Measurements from ENCODE around the gene ADGRF5. TPM values are rescaled to one million over a fixed set of nuclear protein-coding genes. Genes with fewer than 3 reads are reported as not detected.

Gene ADGRF5
- total and polyA plus RNA-seq, 10 of the 15 experiments (the other 5 are each of a cell fraction or from before 2014, with no cell fraction given), result 0.01 to 0.13 TPM; not detected in 8

GRCh38 chr6:46903175-46903574 is 18.6 kb downstream of the ADGRF5 start (continued):
- TF ChIP-seq CUX1 (IDR thresholded peaks at IDR 0.05; ENCODE audit: insufficient replicate concordance, low read depth, low read length), result no peak

- no peak overlapping the region for H3K4me3 ChIP-seq
- no peak for ATAC-seq
- FAIRE-seq, result no peak
- no TSS peak for BruUV-seq (replicated peaks)
- H3K4me1 ChIP-seq (ENCODE audit: control insufficient read depth, insufficient read depth, low read length), result no peaks in the 10 kb centered on the region
- SMC1A ChIA-PET (ENCODE audit: uncharacterized antibody, unreplicated experiment), result interaction anchor here (0.6 kb wide), 1 partner anchor 948 kb away, joined by 3 read pairs; no protein-coding TSS in a partner anchor
- H3K27ac ChIP-seq (ENCODE audit: control insufficient read depth, insufficient read depth), result no peak overlapping the region
- H3K36me3 ChIP-seq (ENCODE audit: control insufficient read depth in 2 of 2, insufficient read depth in 2 of 2, low read length in 1 of 2), result no peaks in the 10 kb centered on the region
- no peaks in the 10 kb centered on the region; a peak in 2 of 4 replicates for H3K27me3 ChIP-seq (replicated peaks in 1 of 2; ENCODE audit: control insufficient read depth in 2 of 2, insufficient read depth in 2 of 2, low read length in 1 of 2)
- in situ Hi-C loops (cut with MboI), result no loop called here
- CTCF ChIA-PET, result no interaction called here
- H3K79me2 ChIP-seq (ENCODE audit: control insufficient read depth, insufficient read depth, low read length), result no peaks in the 10 kb centered on the region
- H3K9ac ChIP-seq (ENCODE audit: control insufficient read depth, insufficient read depth, low read length), result no peak overlapping the region
- H3K4me2 ChIP-seq (ENCODE audit: control insufficient read depth, insufficient read depth), result no peak overlapping the region
- intact Hi-C loops (cut with micrococcal nuclease; ENCODE audit: unreplicated experiment), result no loop called here
- POLR2A ChIA-PET, result no interaction called here
- DNase-seq (ENCODE audit: low read depth, low spot score), result no peak
- H3K9me3 ChIP-seq (replicated peaks; ENCODE audit: control insufficient read depth, insufficient read depth, low read length), result no peaks in the 10 kb centered on the region
- no peaks in the 10 kb centered on the region for H4K20me1 ChIP-seq (ENCODE audit: control insufficient read depth, insufficient read depth)
- H2AFZ ChIP-seq (ENCODE audit: control insufficient read depth, low read depth, low read length), result no peak overlapping the region
- WGBS (ENCODE audit: insufficient coverage, insufficient replicate concordance, low lambda C conversion rate, missing lambda C conversion rate), result 8% methylated on average over 5 of the region's 5 CpGs
- RAD21 ChIA-PET (ENCODE audit: unreplicated experiment), result no interaction called here
- TF ChIP-seq MYB (IDR thresholded peaks at IDR 0.05; ENCODE audit: borderline replicate concordance, low read depth, low read length) (no peak), MTA3 (IDR thresholded peaks at IDR 0.05; ENCODE audit: borderline replicate concordance, low read length) (no peak), NR2C1 (IDR thresholded peaks at IDR 0.05) (no peak), MXI1 (IDR thresholded peaks at IDR 0.05; ENCODE audit: low read depth, low read length) (no peak), SUPT20H (IDR thresholded peaks at IDR 0.05; ENCODE audit: borderline replicate concordance, control insufficient read depth, low read depth, low read length) (no peak), BCL11A (IDR thresholded peaks at IDR 0.05; ENCODE audit: low read depth, low read length) (no peak), RB1 (IDR thresholded peaks at IDR 0.05; ENCODE audit: borderline replicate concordance) (no peak), ZZZ3 (IDR thresholded peaks at IDR 0.05; ENCODE audit: control insufficient read depth, insufficient read length, low read depth) (no peak), EP300 (IDR thresholded peaks at IDR 0.05; ENCODE audit: borderline replicate concordance in 1 of 2, control insufficient read depth in 1 of 2, low read depth in 2 of 2, low read length in 2 of 2) (no peak), HDGF (IDR thresholded peaks at IDR 0.05) (no peak), ZBTB33 (IDR thresholded peaks at IDR 0.05) (no peak), PBX3 (IDR thresholded peaks at IDR 0.05; ENCODE audit: insufficient replicate concordance, low read depth, low read length) (no peak), NFIC (IDR thresholded peaks at IDR 0.05; ENCODE audit: low read depth, low read length) (no peak), KDM1A (IDR thresholded peaks at IDR 0.05; ENCODE audit: borderline replicate concordance) (no peak)
These were observed 19.8 kb downstream of the ADGRF5 start for GRCh38 chr6:46901882-46902314.

Data from GM12878 (cell line).